ENCODE data around the gene SDK1. TPM values are rescaled to one million over a fixed set of nuclear protein-coding genes. Genes with fewer than 3 reads are reported as not detected.

Gene SDK1
- total RNA-seq, 1 donor from 2014 or later = 225 TPM

DNA sequence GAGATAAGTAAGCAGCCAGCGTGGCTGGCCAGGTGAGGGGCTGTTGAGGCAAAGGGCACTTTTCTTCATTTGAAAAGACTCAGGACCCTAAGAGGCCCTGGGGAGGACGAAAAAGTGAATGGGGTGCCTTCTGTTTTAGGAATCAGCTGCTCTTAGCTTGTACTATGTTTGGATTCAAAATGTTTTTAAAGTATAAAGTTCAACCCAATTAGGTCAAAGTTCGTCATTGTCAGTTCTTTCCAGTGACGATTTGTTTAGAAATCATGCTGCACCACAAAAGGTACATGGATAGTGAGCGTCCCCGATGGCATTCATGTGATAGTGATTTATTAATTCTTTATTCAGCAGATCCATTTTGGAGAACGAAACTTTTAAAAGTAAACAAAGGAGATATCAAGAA is 338.2 kb downstream of the SDK1 start:
- H3K4me1 Mint-ChIP-seq (ENCODE audit: low read depth, unreplicated experiment) = no peaks in the 10 kb centered on the region
- peaks cover 7% of the 10 kb centered on the region for H3K36me3 Mint-ChIP-seq (ENCODE audit: unreplicated experiment)
- TF ChIP-seq, protein P1, sequence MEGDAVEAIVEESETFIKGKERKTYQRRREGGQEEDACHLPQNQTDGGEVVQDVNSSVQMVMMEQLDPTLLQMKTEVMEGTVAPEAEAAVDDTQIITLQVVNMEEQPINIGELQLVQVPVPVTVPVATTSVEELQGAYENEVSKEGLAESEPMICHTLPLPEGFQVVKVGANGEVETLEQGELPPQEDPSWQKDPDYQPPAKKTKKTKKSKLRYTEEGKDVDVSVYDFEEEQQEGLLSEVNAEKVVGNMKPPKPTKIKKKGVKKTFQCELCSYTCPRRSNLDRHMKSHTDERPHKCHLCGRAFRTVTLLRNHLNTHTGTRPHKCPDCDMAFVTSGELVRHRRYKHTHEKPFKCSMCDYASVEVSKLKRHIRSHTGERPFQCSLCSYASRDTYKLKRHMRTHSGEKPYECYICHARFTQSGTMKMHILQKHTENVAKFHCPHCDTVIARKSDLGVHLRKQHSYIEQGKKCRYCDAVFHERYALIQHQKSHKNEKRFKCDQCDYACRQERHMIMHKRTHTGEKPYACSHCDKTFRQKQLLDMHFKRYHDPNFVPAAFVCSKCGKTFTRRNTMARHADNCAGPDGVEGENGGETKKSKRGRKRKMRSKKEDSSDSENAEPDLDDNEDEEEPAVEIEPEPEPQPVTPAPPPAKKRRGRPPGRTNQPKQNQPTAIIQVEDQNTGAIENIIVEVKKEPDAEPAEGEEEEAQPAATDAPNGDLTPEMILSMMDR (IDR thresholded peaks at IDR 0.05; ENCODE audit: partially characterized antibody, unreplicated experiment) = no peak
- DNase-seq = no peak
- H3K9me3 Mint-ChIP-seq (ENCODE audit: unreplicated experiment) = peaks cover 2% of the 10 kb centered on the region
- H3K4me3 Mint-ChIP-seq (ENCODE audit: unreplicated experiment) = no peak overlapping the region
- H3K27me3 Mint-ChIP-seq (ENCODE audit: unreplicated experiment) = no peaks in the 10 kb centered on the region
- H3K27ac Mint-ChIP-seq (ENCODE audit: unreplicated experiment) = no peak overlapping the region

DNA sequence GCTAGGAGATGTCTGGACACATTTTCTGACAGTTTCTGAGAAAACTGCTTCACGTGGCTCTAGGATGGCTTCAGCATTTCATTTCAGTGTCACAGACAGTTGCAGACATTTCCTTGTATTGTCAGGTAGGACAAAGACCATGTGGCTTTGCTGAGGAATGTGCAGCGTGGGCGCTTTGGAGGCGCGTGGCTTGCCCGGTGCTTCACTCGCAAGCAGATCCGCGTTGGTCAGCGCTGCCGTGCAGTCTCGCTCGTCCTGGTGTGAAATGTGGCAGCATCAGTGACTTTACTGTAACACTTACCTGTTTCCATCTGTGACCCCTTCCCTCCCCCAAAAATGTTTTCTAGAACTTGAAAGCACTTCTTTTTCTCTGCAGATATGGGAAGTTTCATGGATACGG is 340.5 kb downstream of the SDK1 start:
- Mint-ChIP-seq H3K36me3 (ENCODE audit: unreplicated experiment) (peaks cover 7% of the 10 kb centered on the region), H3K4me3 (ENCODE audit: unreplicated experiment) (no peak overlapping the region), H3K27ac (ENCODE audit: unreplicated experiment) (no peak overlapping the region), H3K4me1 (ENCODE audit: low read depth, unreplicated experiment) (no peaks in the 10 kb centered on the region), H3K27me3 (ENCODE audit: unreplicated experiment) (no peaks in the 10 kb centered on the region), H3K9me3 (ENCODE audit: unreplicated experiment) (peaks cover 2% of the 10 kb centered on the region)
- DNase-seq = no peak
- TF ChIP-seq, protein P1 (IDR thresholded peaks at IDR 0.05; ENCODE audit: partially characterized antibody, unreplicated experiment) = no peak

DNA sequence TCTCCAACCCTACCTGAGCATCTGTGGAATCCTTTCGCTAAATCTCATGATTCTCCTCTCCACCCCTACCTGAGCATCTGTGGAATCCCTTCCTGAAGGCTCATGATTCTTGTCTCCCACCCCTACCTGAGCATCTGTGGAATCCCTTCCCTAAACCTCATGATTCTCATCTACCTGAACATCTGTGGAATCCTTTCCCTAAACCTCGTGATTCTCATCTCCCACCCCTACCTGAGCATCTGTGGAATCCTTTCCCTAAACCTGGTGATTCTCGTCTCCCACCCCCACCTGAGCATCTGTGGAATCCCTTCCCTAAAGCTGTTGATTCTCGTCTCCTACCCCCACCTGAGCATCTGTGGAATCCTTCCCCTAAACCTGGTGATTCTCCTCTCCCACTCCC is 342.0 kb downstream of the SDK1 start:
- no peak for DNase-seq
- Mint-ChIP-seq H3K27me3 (ENCODE audit: unreplicated experiment) (no peaks in the 10 kb centered on the region), H3K4me1 (ENCODE audit: low read depth, unreplicated experiment) (no peaks in the 10 kb centered on the region), H3K9me3 (ENCODE audit: unreplicated experiment) (peaks cover 4% of the 10 kb centered on the region), H3K4me3 (ENCODE audit: unreplicated experiment) (no peak overlapping the region), H3K36me3 (ENCODE audit: unreplicated experiment) (peaks cover 7% of the 10 kb centered on the region), H3K27ac (ENCODE audit: unreplicated experiment) (no peak overlapping the region)
- TF ChIP-seq, protein P1 (IDR thresholded peaks at IDR 0.05; ENCODE audit: partially characterized antibody, unreplicated experiment) = no peak

DNA sequence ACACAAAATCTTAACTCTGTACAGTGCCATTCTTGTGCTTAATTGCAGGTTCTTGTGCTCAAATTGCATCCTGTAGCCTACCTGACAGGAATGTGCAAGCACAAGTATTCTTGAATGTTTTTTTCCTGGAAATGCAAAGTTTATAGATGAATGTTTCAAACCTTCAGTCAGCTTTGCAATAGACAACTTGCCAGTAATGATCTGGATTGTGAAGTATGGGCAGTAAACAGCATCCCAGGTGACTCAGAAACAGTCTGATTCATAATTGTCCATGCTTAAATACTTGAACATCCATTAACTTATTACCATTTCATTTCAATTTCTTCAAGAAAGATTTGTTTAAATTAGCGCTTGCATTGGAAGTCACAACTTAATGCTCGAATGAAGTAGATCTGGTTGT is 347.2 kb downstream of the SDK1 start:
- DNase-seq = no peak
- Mint-ChIP-seq H3K36me3 (ENCODE audit: unreplicated experiment) (peaks cover 19% of the 10 kb centered on the region), H3K9me3 (ENCODE audit: unreplicated experiment) (peaks cover 11% of the 10 kb centered on the region), H3K27me3 (ENCODE audit: unreplicated experiment) (peaks cover 5% of the 10 kb centered on the region), H3K4me1 (ENCODE audit: low read depth, unreplicated experiment) (peaks cover 1% of the 10 kb centered on the region), H3K27ac (ENCODE audit: unreplicated experiment) (no peak overlapping the region), H3K4me3 (ENCODE audit: unreplicated experiment) (no peak overlapping the region)
- TF ChIP-seq, protein P1 (IDR thresholded peaks at IDR 0.05; ENCODE audit: partially characterized antibody, unreplicated experiment) = no peak

DNA sequence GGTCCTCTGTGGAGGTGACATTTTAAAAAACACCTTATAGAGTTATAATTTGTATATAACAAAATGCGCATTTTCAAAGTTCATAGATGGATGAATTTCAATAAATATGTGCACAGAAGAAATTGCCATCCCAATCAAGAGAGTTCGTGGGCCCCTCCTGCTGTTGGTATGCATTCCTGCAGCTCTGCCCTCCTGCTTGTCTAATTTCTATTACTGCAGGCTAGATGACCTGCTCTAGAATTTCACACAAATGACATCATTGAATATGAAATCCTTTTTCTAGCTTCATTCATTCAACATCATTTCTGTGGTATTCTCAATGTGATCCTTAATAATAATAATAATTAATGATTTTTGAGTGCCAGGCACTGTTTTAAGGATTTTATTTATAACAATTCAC is 348.2 kb downstream of the SDK1 start:
- TF ChIP-seq, protein P1 (IDR thresholded peaks at IDR 0.05; ENCODE audit: partially characterized antibody, unreplicated experiment) = no peak
- Mint-ChIP-seq H3K4me3 (ENCODE audit: unreplicated experiment) (no peak overlapping the region), H3K36me3 (ENCODE audit: unreplicated experiment) (peaks cover 27% of the 10 kb centered on the region), H3K9me3 (ENCODE audit: unreplicated experiment) (peaks cover 13% of the 10 kb centered on the region), H3K4me1 (ENCODE audit: low read depth, unreplicated experiment) (peaks cover 3% of the 10 kb centered on the region), H3K27ac (ENCODE audit: unreplicated experiment) (no peak overlapping the region), H3K27me3 (ENCODE audit: unreplicated experiment) (peaks cover 5% of the 10 kb centered on the region)
- no peak for DNase-seq
